Smooth muscle cell (in vitro differentiated cells): ENCODE data around the gene RGS6. TPM values are rescaled to one million over a fixed set of nuclear protein-coding genes. Genes with fewer than 3 reads are reported as not detected.
A peak's percentile ranks its signal among the peaks of the same experiment; 100 is the strongest.

Experiments used
- DNase-seq: peaks from one replicate; lab custom pipeline; 2025; ENCODE audit not compliant: unreplicated experiment; lab: John Stamatoyannopoulos, UW
- H2AFZ ChIP-seq: fragments of 200-600 bp; sonication (generic); 2 replicates; pipeline ENCODE4 v1.6.0; 2016; ENCODE audit warnings: antibody characterized with exemption, low read depth, mild to moderate bottlenecking
- H3F3A ChIP-seq: fragments of 200-600 bp; sonication (generic); 2 replicates; pipeline ENCODE4 v1.6.0; 2017; ENCODE audit warnings: antibody characterized with exemption, low read depth
- H3K27ac ChIP-seq: fragments of 200-600 bp; sonication (generic); 2 replicates; pipeline ENCODE4 v1.5.1; 2016; ENCODE audit warnings: low read depth, mild to moderate bottlenecking
- H3K27me3 ChIP-seq: fragments of 200-600 bp; sonication (generic); 2 replicates; pipeline ENCODE4 v1.6.1; 2016; ENCODE audit warnings: low read depth, mild to moderate bottlenecking
- H3K36me3 ChIP-seq: fragments of 200-600 bp; sonication (generic); 2 replicates; pipeline ENCODE4 v1.5.1; 2016; ENCODE audit warnings: low read depth
- H3K4me1 ChIP-seq: fragments of 200-600 bp; sonication (generic); 2 replicates; pipeline ENCODE4 v1.5.1; 2016; ENCODE audit warnings: low read depth
- H3K4me2 ChIP-seq: fragments of 200-600 bp; sonication (generic); 2 replicates; pipeline ENCODE4 v1.6.0; 2016; ENCODE audit warnings: mild to moderate bottlenecking
- H3K4me3 ChIP-seq: fragments of 200-600 bp; sonication (generic); 2 replicates; pipeline ENCODE4 v1.5.1; 2016; ENCODE audit warnings: mild to moderate bottlenecking
- H3K79me2 ChIP-seq: fragments of 200-600 bp; sonication (generic); 2 replicates; pipeline ENCODE4 v1.6.0; 2016; ENCODE audit warnings: low read depth, mild to moderate bottlenecking
- H3K9ac ChIP-seq: fragments of 200-600 bp; sonication (generic); 2 replicates; pipeline ENCODE4 v1.6.0; 2016; ENCODE audit warnings: low read depth
- H3K9me3 ChIP-seq: fragments of 200-600 bp; sonication (generic); replicated peaks from 2 replicates; pipeline ENCODE4 v1.5.1; 2016; ENCODE audit warnings: low read depth
- H4K20me1 ChIP-seq: fragments of 200-600 bp; sonication (generic); 2 replicates; pipeline ENCODE4 v1.6.0; 2016; ENCODE audit warnings: low read depth
- CTCF ChIP-seq: fragments of 200-600 bp; sonication (generic); IDR thresholded peaks from 2 replicates; pipeline ENCODE4 v1.5.1; 2017; ENCODE audit warnings: borderline replicate concordance, mild to moderate bottlenecking, antibody characterized with exemption; ENCODE audit not compliant: insufficient read depth, poor library complexity, severe bottlenecking
- WGBS: methylation state at CpG from one replicate; pipeline ENCODE4 v1.1.7; 2016; ENCODE audit warnings: low lambda C conversion rate; 5-methylcytosine and 5-hydroxymethylcytosine counted together
- polyA plus RNA-seq: library from polyadenylated mRNA; unstranded; fragments of >200 nt; fragmentation: Nextera tagmentation; extraction: Ambion mirVana; gene quantifications from 2 replicates; pipeline ENCODE4 v1.2.1, GENCODE V29; 2016
- total RNA-seq: library from RNA; depleted of rRNA; stranded (reverse); fragments of >200 nt; gene quantifications from 2 replicates; pipeline ENCODE4 v1.2.3, GENCODE V29; 2014

RGS6 gene
- total and polyA plus RNA-seq, 2 experiments from 2014 or later = 0.40 TPM; not detected in 1

- Histone ChIP-seq H3K4me1 (no peaks in the 10 kb centered on the region), H3K4me3 (no peak overlapping the region), H3K79me2 (no peaks in the 10 kb centered on the region), H3K27me3 (peaks cover 21% of the 10 kb centered on the region), H2AFZ (no peak overlapping the region), H3K9ac (no peak overlapping the region), H3K27ac (no peak overlapping the region), H3K36me3 (no peaks in the 10 kb centered on the region), H4K20me1 (no peaks in the 10 kb centered on the region), H3F3A (peaks cover 2% of the 10 kb centered on the region), H3K9me3 (no peaks in the 10 kb centered on the region), H3K4me2 (no peak overlapping the region)
- TF ChIP-seq CTCF = no peak
- 92% methylated on average over 3 of the region's 3 CpGs for whole genome bisulfite sequencing
- no peak for DNase-seq
Measured at GRCh38 chr14:72513346-72513745, 581.1 kb downstream of the RGS6 start.

- H3K27ac ChIP-seq = no peak overlapping the region
- no peaks in the 10 kb centered on the region for H3K4me1 ChIP-seq
- H4K20me1 ChIP-seq = no peaks in the 10 kb centered on the region
- DNase-seq = no peak
- H3K27me3 ChIP-seq = peaks cover 21% of the 10 kb centered on the region
- H2AFZ ChIP-seq = no peak overlapping the region
- H3K9me3 ChIP-seq = no peaks in the 10 kb centered on the region
- peak; percentile 74 for TF ChIP-seq CTCF
- H3K4me3 ChIP-seq = no peak overlapping the region
- H3K36me3 ChIP-seq = no peaks in the 10 kb centered on the region
- 53% methylated on average over 11 of the region's 11 CpGs for WGBS
- H3K9ac ChIP-seq = no peak overlapping the region
- H3F3A ChIP-seq = peaks cover 4% of the 10 kb centered on the region
- no peak overlapping the region for H3K4me2 ChIP-seq
- H3K79me2 ChIP-seq = no peaks in the 10 kb centered on the region
Measured at GRCh38 chr14:72513965-72514659, 581.9 kb downstream of the RGS6 start.

- Histone ChIP-seq H4K20me1 (no peaks in the 10 kb centered on the region), H3K4me1 (no peaks in the 10 kb centered on the region), H3K79me2 (no peaks in the 10 kb centered on the region), H3K27ac (no peak overlapping the region), H3K36me3 (no peaks in the 10 kb centered on the region), H2AFZ (no peak overlapping the region), H3K9ac (no peak overlapping the region), H3F3A (peaks cover 4% of the 10 kb centered on the region), H3K27me3 (peaks cover 19% of the 10 kb centered on the region), H3K4me2 (no peak overlapping the region), H3K4me3 (no peak overlapping the region), H3K9me3 (no peaks in the 10 kb centered on the region)
- WGBS = 87% methylated on average over 5 of the region's 5 CpGs
- no peak for TF ChIP-seq CTCF
- DNase-seq = no peak
Measured at GRCh38 chr14:72514660-72515025, 582.4 kb downstream of the RGS6 start.
